HG02610 (cell line): ENCODE results near the gene AHNAK2.

Source experiments
- ATAC-seq: cut with Tn5 transposase; IDR thresholded peaks from one replicate; pipeline ENCODE4 v1.9.1; 2021; ENCODE audit warnings: mild to moderate bottlenecking, moderate library complexity; ENCODE audit not compliant: unreplicated experiment

Gene AHNAK2

GRCh38 chr14:104986487-104987164, 8.5 kb upstream of the AHNAK2 start:
- ATAC-seq: no peak

- ATAC-seq: peak; percentile 93
Observed at GRCh38 chr14:104985675-104986486, 7.7 kb upstream of the AHNAK2 start, which contains the start of gene CLBA1. Gene CLBA1 (plus strand): TSS chr14:104985788. CDS start chr14:104986432, 644 bp downstream.

GRCh38 chr14:104984056-104984894, 6.1 kb upstream of the AHNAK2 start:
- no peak for ATAC-seq

GRCh38 chr14:104983231-104983721, 5.1 kb upstream of the AHNAK2 start:
- ATAC-seq: no peak

- no peak for ATAC-seq
Observed at GRCh38 chr14:104982548-104983230, 4.5 kb upstream of the AHNAK2 start.

- no peak for ATAC-seq
Observed at GRCh38 chr14:104981699-104982541, 3.7 kb upstream of the AHNAK2 start.

GRCh38 chr14:104980611-104981531, 2.7 kb upstream of the AHNAK2 start:
- ATAC-seq: no peak

- ATAC-seq: no peak
Observed at GRCh38 chr14:104979758-104980610, 1.8 kb upstream of the AHNAK2 start.

- no peak for ATAC-seq
Observed at GRCh38 chr14:104978746-104979691, 845 bp upstream of the AHNAK2 start.

GRCh38 chr14:104977008-104977680, 1.0 kb downstream of the AHNAK2 start:
- no peak for ATAC-seq

- ATAC-seq: no peak
Observed at GRCh38 chr14:104976198-104977007, 1.8 kb downstream of the AHNAK2 start.

GRCh38 chr14:104975481-104976197, 2.5 kb downstream of the AHNAK2 start:
- ATAC-seq: no peak

- ATAC-seq: no peak
Observed at GRCh38 chr14:104974665-104975390, 3.3 kb downstream of the AHNAK2 start.

GRCh38 chr14:104974146-104974541, 4.0 kb downstream of the AHNAK2 start:
- ATAC-seq: no peak
